Measurements from ENCODE around the gene EIF5A2.

EIF5A2 gene

DNA sequence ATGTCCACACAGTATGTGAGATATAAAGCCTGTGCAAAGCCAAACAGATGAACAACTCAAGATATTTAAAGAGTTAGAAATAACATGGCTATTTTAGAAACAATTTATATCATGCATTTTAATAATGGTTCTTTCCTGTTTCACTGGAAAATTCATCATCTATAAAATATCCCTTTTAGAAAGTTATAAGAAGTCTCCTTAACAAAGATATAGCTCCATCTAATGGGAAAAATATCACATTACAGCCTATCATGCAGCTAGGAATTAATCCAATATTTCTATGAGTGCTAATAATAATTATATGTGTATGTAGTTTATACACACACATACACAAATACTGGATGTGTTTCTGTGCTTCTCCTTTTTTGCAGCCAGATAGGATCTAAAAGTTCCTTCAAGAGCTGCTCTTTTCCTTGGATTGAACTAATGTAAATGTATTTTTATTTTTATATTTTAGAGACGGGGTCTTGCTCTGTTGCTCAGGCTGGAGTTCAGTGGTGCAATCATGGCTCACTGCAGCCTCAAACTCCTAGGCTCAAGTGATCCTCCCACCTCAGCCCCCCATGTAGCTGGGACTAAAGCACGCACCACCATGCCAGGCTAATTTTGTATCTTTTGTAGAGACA is 60.0 kb downstream of the EIF5A2 start:
- peak; percentile 30 for DNase-seq

- DNase-seq: no peak
Measured at GRCh38 chr3:170844377-170844776, 64.1 kb downstream of the EIF5A2 start.

DNA sequence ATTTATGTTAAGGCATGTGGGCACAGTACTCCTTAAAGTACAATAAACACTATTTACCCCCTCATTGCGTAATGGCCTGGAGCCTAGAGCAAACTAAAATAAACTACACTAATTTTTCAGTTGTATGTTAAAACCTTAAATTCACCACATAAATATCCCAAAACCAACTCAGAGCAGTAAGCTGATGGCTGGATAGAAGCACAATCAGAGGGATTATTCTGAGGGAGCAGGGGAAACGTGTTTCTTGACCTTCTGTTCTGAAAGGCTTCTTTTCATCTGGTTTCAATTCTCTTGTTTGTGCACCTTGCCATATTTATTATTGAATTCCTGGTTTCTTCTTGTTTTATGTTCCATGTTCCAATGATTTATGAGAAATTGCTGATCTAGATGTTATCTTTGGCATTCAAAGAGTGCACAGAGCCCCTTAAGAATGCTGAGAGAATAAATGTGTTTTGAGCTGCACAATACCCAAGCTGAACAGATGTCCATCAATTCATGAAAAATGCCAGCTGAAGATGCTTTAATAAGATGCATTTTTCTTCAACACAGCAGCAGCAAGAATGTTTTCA is 68.1 kb downstream of the EIF5A2 start:
- DNase-seq: no peak

DNA sequence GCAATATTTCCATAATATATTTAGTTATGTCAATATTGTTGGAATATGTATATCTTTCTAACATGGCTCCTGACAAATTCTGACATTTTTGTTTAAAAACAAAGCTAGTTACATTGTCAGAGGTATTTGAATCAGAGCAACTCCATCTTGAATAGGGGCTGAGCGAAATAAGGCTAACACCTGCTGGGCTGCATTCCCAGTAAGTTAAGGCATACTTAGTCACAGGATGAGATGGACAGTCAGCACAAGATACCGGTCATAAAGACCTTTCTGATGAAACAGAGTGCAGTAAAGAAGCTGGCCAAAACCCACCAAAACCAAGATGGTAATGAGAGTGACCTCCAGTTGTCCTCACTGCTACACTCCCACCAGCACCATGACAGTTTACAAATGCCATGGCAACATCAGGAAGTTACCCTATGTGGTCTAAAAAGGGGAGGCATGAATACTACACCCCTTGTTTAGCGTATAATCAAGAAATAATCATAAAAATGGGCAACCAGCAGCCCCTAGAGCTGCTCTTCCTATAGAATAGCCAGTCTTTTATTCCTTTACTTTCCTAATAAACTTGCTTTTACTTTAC is 68.8 kb downstream of the EIF5A2 start:
- DNase-seq: no peak
